Left lung (tissue), 10 donors: ENCODE measurements around the gene SLC6A20. TPM values are rescaled to one million over a fixed set of nuclear protein-coding genes. Genes with fewer than 3 reads are reported as not detected.

ENCODE experiments used
- ATAC-seq: fragments of 200-7000 bp; cut with Tn5 transposase; one replicate; pipeline ENCODE4 v1.9.1; 2020; ENCODE audit warnings: moderate library complexity
- DNase-seq, 4 donors: peaks; one replicate each; pipeline ENCODE4 v3.0.0-alpha.2; 2013 to 2020
- H3K27ac ChIP-seq, 2 donors: fragments of 200-600 bp; sonication (generic) in 1 of 2; one replicate each; pipeline versions ENCODE4 v1.5.0 to v1.8.0; 2020 to 2021
- H3K27me3 ChIP-seq, 2 donors: fragments of 200-600 bp; sonication (generic) in 1 of 2; one replicate each; pipeline versions ENCODE4 v1.5.0 to v1.8.0; 2020 to 2021
- H3K36me3 ChIP-seq, 2 donors: fragments of 200-600 bp; sonication (generic) in 1 of 2; one replicate each; pipeline versions ENCODE4 v1.5.0 to v1.8.0; 2020 to 2021
- H3K4me1 ChIP-seq, 2 donors: fragments of 200-600 bp; one replicate each; pipeline ENCODE4 v1.8.0; 2021
- H3K4me3 ChIP-seq, 2 donors: fragments of 200-600 bp; sonication (generic) in 1 of 2; one replicate each; pipeline versions ENCODE4 v1.5.0 to v1.8.0; 2020 to 2021; ENCODE audit warnings: mild to moderate bottlenecking in 1 of 2
- H3K9me3 ChIP-seq, 2 donors: fragments of 200-600 bp; sonication (generic) in 1 of 2; one replicate each; pipeline versions ENCODE4 v1.5.0 to v1.8.0; 2020 to 2021
- intact Hi-C, 2 donors: fragments of 100-400 bp; cut with DNase I; formaldehyde crosslinking; loops; one replicate each; pipeline versions ENCODE4 v1.11.2 to v1.14.2; 2022
- polyA plus RNA-seq, 6 donors: library from polyadenylated mRNA; unstranded; fragments of 120-200 nt; gene quantifications; one replicate each; pipeline ENCODE4 v1.2.1, GENCODE V29; 2013; ENCODE audit not compliant: insufficient read length in 6 of 6
- total RNA-seq, 2 donors: library from RNA; stranded (reverse); fragmentation: NEBNext Ultra II Directional; extraction: Animal tissue kit (Norgen Biotek cat#: 25700); gene quantifications; one replicate each; pipeline ENCODE4 v1.2.1, GENCODE V29; 2021
- TF ChIP-seq, protein P1 (sequence below), 2 donors: fragments of 200-600 bp; sonication (generic) in 1 of 2; IDR thresholded peaks; one replicate each; pipeline versions ENCODE4 v1.5.0 to v1.8.0; 2021; ENCODE audit warnings: antibody characterized with exemption in 2 of 2
- donor health status: DM: no; HTN: yes; CAD: no.
- donor health status: DM: no; HTN: no; CAD: no.

The SLC6A20 gene
- total and polyA plus RNA-seq, 8 donors, result 0.61 to 17.0 (median 1.7) TPM

DNA sequence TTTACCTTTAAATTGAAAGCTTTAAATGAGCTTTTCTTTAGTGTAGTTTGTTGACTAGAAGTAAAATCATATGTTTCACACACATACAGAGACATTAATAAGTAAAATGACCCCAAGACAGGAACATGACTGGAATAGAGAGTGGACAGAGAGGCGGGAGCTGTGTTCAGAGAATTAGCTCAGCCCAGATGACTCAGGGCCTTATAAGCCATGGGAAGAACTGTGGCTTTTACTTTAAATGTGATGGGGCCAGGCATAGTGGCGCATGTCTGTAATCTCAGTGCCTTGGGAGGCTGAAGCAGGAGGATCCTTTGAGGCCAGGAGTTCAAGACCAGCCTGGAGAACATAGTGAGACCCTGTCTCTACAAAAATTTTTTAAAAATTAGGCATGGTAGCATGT lies 80.4 kb downstream of the SLC6A20 start:
- Histone ChIP-seq H3K4me3 (no peak overlapping the region), H3K27ac (no peak overlapping the region), H3K36me3 (peaks cover 0 to 67% of the 10 kb centered on the region in 2 donors), H3K9me3 (no peaks in the 10 kb centered on the region), H3K4me1 (peaks cover 0 to 6% of the 10 kb centered on the region in 2 donors), H3K27me3 (no peaks in the 10 kb centered on the region)
- TF ChIP-seq, protein P1, sequence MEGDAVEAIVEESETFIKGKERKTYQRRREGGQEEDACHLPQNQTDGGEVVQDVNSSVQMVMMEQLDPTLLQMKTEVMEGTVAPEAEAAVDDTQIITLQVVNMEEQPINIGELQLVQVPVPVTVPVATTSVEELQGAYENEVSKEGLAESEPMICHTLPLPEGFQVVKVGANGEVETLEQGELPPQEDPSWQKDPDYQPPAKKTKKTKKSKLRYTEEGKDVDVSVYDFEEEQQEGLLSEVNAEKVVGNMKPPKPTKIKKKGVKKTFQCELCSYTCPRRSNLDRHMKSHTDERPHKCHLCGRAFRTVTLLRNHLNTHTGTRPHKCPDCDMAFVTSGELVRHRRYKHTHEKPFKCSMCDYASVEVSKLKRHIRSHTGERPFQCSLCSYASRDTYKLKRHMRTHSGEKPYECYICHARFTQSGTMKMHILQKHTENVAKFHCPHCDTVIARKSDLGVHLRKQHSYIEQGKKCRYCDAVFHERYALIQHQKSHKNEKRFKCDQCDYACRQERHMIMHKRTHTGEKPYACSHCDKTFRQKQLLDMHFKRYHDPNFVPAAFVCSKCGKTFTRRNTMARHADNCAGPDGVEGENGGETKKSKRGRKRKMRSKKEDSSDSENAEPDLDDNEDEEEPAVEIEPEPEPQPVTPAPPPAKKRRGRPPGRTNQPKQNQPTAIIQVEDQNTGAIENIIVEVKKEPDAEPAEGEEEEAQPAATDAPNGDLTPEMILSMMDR (IDR thresholded peaks at IDR 0.05), result no peak
- intact Hi-C loops, result no loop called here
- DNase-seq (no peak), ATAC-seq (no peak)

GRCh38 chr3:45712434-45713110 lies 83.8 kb downstream of the SLC6A20 start:
- TF ChIP-seq, protein P1 (IDR thresholded peaks at IDR 0.05), result no peak
- peaks cover 0 to 97% of the 10 kb centered on the region in 2 donors for H3K36me3 ChIP-seq
- intact Hi-C loops, result no loop called here

DNA sequence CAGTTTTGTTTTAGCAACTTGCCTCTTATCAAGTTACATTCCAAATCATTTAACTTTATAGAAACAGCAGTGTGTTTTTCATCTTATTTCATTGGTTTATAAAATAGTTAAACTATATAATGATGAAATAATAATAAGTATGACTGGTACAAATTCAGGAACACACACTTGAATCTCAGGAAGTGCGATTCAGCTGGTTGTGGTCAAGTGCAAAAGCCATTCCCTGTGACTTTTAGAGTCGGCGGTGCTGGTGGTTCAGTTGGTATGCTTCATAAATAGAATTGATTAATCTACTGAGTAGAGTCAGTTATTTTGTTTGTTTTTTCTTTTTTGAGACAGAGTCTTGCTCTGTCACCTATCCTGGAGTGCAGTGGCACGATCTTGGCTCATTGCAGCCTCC lies 84.4 kb downstream of the SLC6A20 start:
- H3K36me3 ChIP-seq, result peaks cover 0 to 97% of the 10 kb centered on the region in 2 donors

More at GRCh38 chr3:45712434-45713110, 83.8 kb downstream of the SLC6A20 start:
- Histone ChIP-seq H3K27me3 (no peaks in the 10 kb centered on the region), H3K27ac (no peak overlapping the region), H3K4me3 (no peak overlapping the region), H3K9me3 (no peaks in the 10 kb centered on the region), H3K4me1 (no peaks in the 10 kb centered on the region)
- DNase-seq (no peak), ATAC-seq (no peak)

GRCh38 chr3:45705839-45706808 lies 90.2 kb downstream of the SLC6A20 start:
- peaks cover 0 to 77% of the 10 kb centered on the region in 2 donors for H3K36me3 ChIP-seq
- no peak for ATAC-seq
- H3K9me3 ChIP-seq, result no peaks in the 10 kb centered on the region
- TF ChIP-seq, protein P1 (IDR thresholded peaks at IDR 0.05), result no peak
- no peak overlapping the region for H3K4me3 ChIP-seq
- intact Hi-C loops, result no loop called here
- DNase-seq, result no peak
- H3K4me1 ChIP-seq, result peaks cover 0 to 11% of the 10 kb centered on the region in 2 donors
- no peak overlapping the region for H3K27ac ChIP-seq
- H3K27me3 ChIP-seq, result no peaks in the 10 kb centered on the region

More for the DNA sequence above, 84.4 kb downstream of the SLC6A20 start:
- no peak overlapping the region for H3K27ac ChIP-seq
- intact Hi-C loops, result no loop called here
- no peaks in the 10 kb centered on the region for H3K9me3 ChIP-seq
- no peaks in the 10 kb centered on the region for H3K27me3 ChIP-seq
- H3K4me1 ChIP-seq, result no peaks in the 10 kb centered on the region
- ATAC-seq (no peak), DNase-seq (no peak)
- TF ChIP-seq, protein P1 (IDR thresholded peaks at IDR 0.05), result no peak
- no peak overlapping the region for H3K4me3 ChIP-seq

Other genes starting within 250 kb of the SLC6A20 start
- gene LIMD1, start 201.8 kb downstream of the SLC6A20 start, total RNA-seq, result 100 to 1,000 TPM in 1 of 2 donors, 10 to 100 TPM in 1; 68.0 to 104 TPM
- 100 to 1,000 TPM in 3 of 6 donors, 10 to 100 TPM in 3; 77.7 to 131 (median 95.5) TPM for gene LIMD1, start 201.8 kb downstream of the SLC6A20 start, polyA plus RNA-seq
- gene SACM1L, start 107.1 kb downstream of the SLC6A20 start, total RNA-seq, result 10 to 100 TPM; 58.2 to 69.8 TPM
- gene SACM1L, start 107.1 kb downstream of the SLC6A20 start, polyA plus RNA-seq, result 100 to 1,000 TPM in 1 of 6 donors, 10 to 100 TPM in 5; 73.7 to 100 (median 85.6) TPM
- 10 to 100 TPM; 17.0 to 27.2 TPM for gene LZTFL1, start 45.6 kb upstream of the SLC6A20 start, total RNA-seq
- gene LZTFL1, start 45.6 kb upstream of the SLC6A20 start, polyA plus RNA-seq, result 10 to 100 TPM; 46.5 to 66.8 (median 56.1) TPM
- gene CCR9, start 90.0 kb upstream of the SLC6A20 start, total RNA-seq, result under 1 TPM in 1 of 2 donors, not detected in 1; 0.12 TPM
- under 1 TPM in 3 of 6 donors, not detected in 3; 0.11 to 0.32 (median 0.28) TPM for gene CCR9, start 90.0 kb upstream of the SLC6A20 start, polyA plus RNA-seq
- gene CXCR6, start 146.9 kb upstream of the SLC6A20 start, total RNA-seq, result 1 to 10 TPM in 1 of 2 donors, under 1 TPM in 1; 0.96 to 4.1 TPM
- 1 to 10 TPM in 4 of 6 donors, under 1 TPM in 2; 0.61 to 1.6 (median 1.2) TPM for gene CXCR6, start 146.9 kb upstream of the SLC6A20 start, polyA plus RNA-seq
- 10 to 100 TPM; 33.6 to 42.7 TPM for gene FYCO1, start 199.3 kb upstream of the SLC6A20 start, total RNA-seq
- gene FYCO1, start 199.3 kb upstream of the SLC6A20 start, polyA plus RNA-seq, result 10 to 100 TPM; 19.0 to 21.0 (median 20.2) TPM
- gene XCR1, start 230.9 kb upstream of the SLC6A20 start, total RNA-seq, result 1 to 10 TPM in 1 of 2 donors, under 1 TPM in 1; 0.44 to 2.0 TPM
- gene XCR1, start 230.9 kb upstream of the SLC6A20 start, polyA plus RNA-seq, result 1 to 10 TPM in 2 of 6 donors, under 1 TPM in 4; 0.07 to 1.1 (median 0.66) TPM